ENCODE measurements around the gene CACNA1H. TPM values are rescaled to one million over a fixed set of nuclear protein-coding genes. Genes with fewer than 3 reads are reported as not detected.

Gene CACNA1H
- total and polyA plus RNA-seq, 2 of the 4 experiments (the other 2 are of a cell fraction) = 1.6 to 5.8 TPM

DNA sequence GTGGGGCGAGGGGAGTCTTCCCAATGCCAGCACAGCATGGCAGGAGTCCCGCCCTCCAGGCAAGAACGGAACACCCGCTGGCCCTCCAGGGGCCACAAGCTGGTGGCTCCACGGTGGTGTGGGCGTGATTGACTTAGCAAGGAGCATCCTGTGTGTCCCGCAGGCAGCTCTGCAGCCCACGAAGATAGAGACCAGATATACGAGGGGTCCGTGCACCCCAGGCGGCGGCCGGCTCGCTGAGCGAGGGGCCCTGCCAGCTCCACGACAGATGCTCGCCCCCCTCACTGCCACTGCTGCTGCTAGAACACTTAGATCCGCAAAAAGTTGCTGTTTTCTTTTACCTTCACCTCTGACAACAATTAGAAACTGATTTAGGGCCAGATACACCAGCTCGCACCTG lies 10.0 kb upstream of the CACNA1H start:
- H2AK9ac ChIP-seq (replicated peaks; ENCODE audit: low read depth, low read length, poor library complexity) = no peak overlapping the region
- no peak overlapping the region for H3K18ac ChIP-seq (ENCODE audit: low read depth, low read length)
- no peaks in the 10 kb centered on the region for H3K36me3 ChIP-seq (ENCODE audit: control insufficient read depth, insufficient read depth, low read length)
- peaks cover 30% of the 10 kb centered on the region for H3K27me3 ChIP-seq (ENCODE audit: control insufficient read depth, insufficient read depth, low read length)
- BruUV-seq (replicated peaks) = no TSS peak
- H2BK15ac ChIP-seq (ENCODE audit: low read depth, low read length) = no peak overlapping the region
- no peaks in the 10 kb centered on the region for H3K79me1 ChIP-seq (ENCODE audit: low read depth in 1 of 2, low read length in 2 of 2)
- no peak overlapping the region for H2BK20ac ChIP-seq (ENCODE audit: low read depth, low read length)
- no peak overlapping the region for H2AFZ ChIP-seq (replicated peaks; ENCODE audit: low read length, poor library complexity)
- H3K4ac ChIP-seq (ENCODE audit: low read depth, low read length) = no peak overlapping the region
- H3K4me3 ChIP-seq (ENCODE audit: insufficient read depth, low read depth, low read length) = no peak overlapping the region
- ChIA-PET POLR2A (ENCODE audit: unreplicated experiment) (no interaction called here), CTCF (no interaction called here)
- H4K8ac ChIP-seq (ENCODE audit: low read depth in 2 of 2, low read length in 2 of 2) = no peak overlapping the region
- H3K9ac ChIP-seq (ENCODE audit: low read depth, low read length) = no peak overlapping the region
- H3K56ac ChIP-seq (ENCODE audit: extremely low read depth, insufficient read depth, low read length) = no peak overlapping the region
- no peaks in the 10 kb centered on the region for H4K20me1 ChIP-seq (ENCODE audit: insufficient read depth, low read length)
- no peaks in the 10 kb centered on the region for H3K9me1 ChIP-seq (ENCODE audit: insufficient read depth, low read length)
- H4K5ac ChIP-seq (ENCODE audit: low read depth, low read length) = no peak overlapping the region
- dilution Hi-C loops (cut with HindIII; ENCODE audit: low sequenced_read_pairs, unreplicated experiment) = no loop called here
- TF ChIP-seq, protein P1, sequence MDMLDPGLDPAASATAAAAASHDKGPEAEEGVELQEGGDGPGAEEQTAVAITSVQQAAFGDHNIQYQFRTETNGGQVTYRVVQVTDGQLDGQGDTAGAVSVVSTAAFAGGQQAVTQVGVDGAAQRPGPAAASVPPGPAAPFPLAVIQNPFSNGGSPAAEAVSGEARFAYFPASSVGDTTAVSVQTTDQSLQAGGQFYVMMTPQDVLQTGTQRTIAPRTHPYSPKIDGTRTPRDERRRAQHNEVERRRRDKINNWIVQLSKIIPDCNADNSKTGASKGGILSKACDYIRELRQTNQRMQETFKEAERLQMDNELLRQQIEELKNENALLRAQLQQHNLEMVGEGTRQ (IDR thresholded peaks at IDR 0.05; ENCODE audit: low read depth, low read length) = no peak
- TF ChIP-seq RFX5 (IDR thresholded peaks at IDR 0.05; ENCODE audit: low read depth, low read length) (no peak), MAZ (IDR thresholded peaks at IDR 0.05; ENCODE audit: borderline replicate concordance, low read depth, low read length) (no peak), FOS (IDR thresholded peaks at IDR 0.05; ENCODE audit: low read depth, low read length) (no peak), POLR2A (IDR thresholded peaks at IDR 0.05; ENCODE audit: low read depth, low read length) (no peak), BHLHE40 (IDR thresholded peaks at IDR 0.05; ENCODE audit: low read depth, low read length) (no peak), RCOR1 (IDR thresholded peaks at IDR 0.05; ENCODE audit: insufficient replicate concordance, low read length) (no peak), MAFK (IDR thresholded peaks at IDR 0.05; ENCODE audit: low read depth, low read length) (no peak), MXI1 (IDR thresholded peaks at IDR 0.05; ENCODE audit: borderline replicate concordance, low read depth, low read length) (no peak), RAD21 (IDR thresholded peaks at IDR 0.05; ENCODE audit: low read length) (no peak), CEBPB (IDR thresholded peaks at IDR 0.05; ENCODE audit: low read depth, low read length) (no peak), NFE2L2 (IDR thresholded peaks at IDR 0.05; ENCODE audit: low read depth, low read length) (no peak), CHD1 (IDR thresholded peaks at IDR 0.05; ENCODE audit: low read depth, low read length) (no peak), SMC3 (IDR thresholded peaks at IDR 0.05; ENCODE audit: low read depth, low read length) (no peak), ELK1 (IDR thresholded peaks at IDR 0.05; ENCODE audit: borderline replicate concordance, low read depth, low read length) (no peak)
- TF ChIP-seq, protein P2, sequence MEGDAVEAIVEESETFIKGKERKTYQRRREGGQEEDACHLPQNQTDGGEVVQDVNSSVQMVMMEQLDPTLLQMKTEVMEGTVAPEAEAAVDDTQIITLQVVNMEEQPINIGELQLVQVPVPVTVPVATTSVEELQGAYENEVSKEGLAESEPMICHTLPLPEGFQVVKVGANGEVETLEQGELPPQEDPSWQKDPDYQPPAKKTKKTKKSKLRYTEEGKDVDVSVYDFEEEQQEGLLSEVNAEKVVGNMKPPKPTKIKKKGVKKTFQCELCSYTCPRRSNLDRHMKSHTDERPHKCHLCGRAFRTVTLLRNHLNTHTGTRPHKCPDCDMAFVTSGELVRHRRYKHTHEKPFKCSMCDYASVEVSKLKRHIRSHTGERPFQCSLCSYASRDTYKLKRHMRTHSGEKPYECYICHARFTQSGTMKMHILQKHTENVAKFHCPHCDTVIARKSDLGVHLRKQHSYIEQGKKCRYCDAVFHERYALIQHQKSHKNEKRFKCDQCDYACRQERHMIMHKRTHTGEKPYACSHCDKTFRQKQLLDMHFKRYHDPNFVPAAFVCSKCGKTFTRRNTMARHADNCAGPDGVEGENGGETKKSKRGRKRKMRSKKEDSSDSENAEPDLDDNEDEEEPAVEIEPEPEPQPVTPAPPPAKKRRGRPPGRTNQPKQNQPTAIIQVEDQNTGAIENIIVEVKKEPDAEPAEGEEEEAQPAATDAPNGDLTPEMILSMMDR (conservative IDR thresholded peaks at IDR 0.05; ENCODE audit: low read depth, low read length) = no peak
- no peak overlapping the region for H2BK120ac ChIP-seq (ENCODE audit: low read depth, low read length)
- 72% methylated on average over 15 of the region's 19 CpGs; no CpG with 5 or more reads in 1 of the 2 experiments for WGBS, 2 experiments (ENCODE audit: extremely low coverage in 2 of 2, insufficient read length in 1 of 2)
- ATAC-seq (ENCODE audit: low read depth) (no peak), DNase-seq (no peak)
- no peak overlapping the region for H3K27ac ChIP-seq (ENCODE audit: insufficient read depth, low read length)
- H2AK5ac ChIP-seq (ENCODE audit: low read depth, low read length) = no peak overlapping the region
- H3K4me1 ChIP-seq (ENCODE audit: control insufficient read depth, insufficient read depth, low read length) = no peaks in the 10 kb centered on the region
- in situ Hi-C loops (cut with MboI; ENCODE audit: low sequenced_read_pairs) = no loop called here
- H2BK5ac ChIP-seq (ENCODE audit: low read depth, low read length, poor library complexity, severe bottlenecking) = no peak overlapping the region
- no peak overlapping the region for H3K4me2 ChIP-seq (ENCODE audit: low read depth, low read length)
- H3K9me3 ChIP-seq (ENCODE audit: control insufficient read depth, insufficient read depth, low read length) = peaks cover 5% of the 10 kb centered on the region; the same call in 1 of the 2 replicates
- no peak overlapping the region for H4K91ac ChIP-seq (ENCODE audit: insufficient read depth, low read depth, low read length)
- H3K14ac ChIP-seq (replicated peaks; ENCODE audit: low read depth, low read length) = no peak overlapping the region
- H3K23ac ChIP-seq (ENCODE audit: low read depth, low read length) = no peak overlapping the region
- intact Hi-C loops (cut with micrococcal nuclease) = no loop called here
